Measurements from ENCODE around the gene SPACA7. TPM values are rescaled to one million over a fixed set of nuclear protein-coding genes. Genes with fewer than 3 reads are reported as not detected.

The SPACA7 gene
- total RNA-seq, 1 experiment from 2014 or later = not detected

- TF ChIP-seq CTCF (IDR thresholded peaks at IDR 0.05 in 2 of 3, conservative IDR thresholded peaks at IDR 0.05 in 1 of 3; ENCODE audit: borderline replicate concordance in 1 of 3, insufficient read depth in 1 of 3, low read depth in 2 of 3, low read length in 2 of 3) (no peak), EZH2 (IDR thresholded peaks at IDR 0.05) (no peak)
These were observed 32.6 kb upstream of the SPACA7 start (continued) for GRCh38 chr13:112343591-112343990.

- no peaks in the 10 kb centered on the region for H3K9me2 ChIP-seq (ENCODE audit: insufficient read depth)
- no peaks in the 10 kb centered on the region for H3K79me2 ChIP-seq (ENCODE audit: insufficient read depth, low read length)
- DNase-seq (ENCODE audit: low read depth, low spot score) (no peak), ATAC-seq (peak; percentile 32; the same call in 1 of the 2 replicates)
- H3K4me2 ChIP-seq (ENCODE audit: low read length) = peak overlapping the region; percentile 26; the same call in 1 of the 2 replicates
- H3K4me3 ChIP-seq (replicated peaks in 1 of 2; ENCODE audit: low read depth in 1 of 2, low read length in 2 of 2) = no peak overlapping the region
- no peak overlapping the region for H3K27ac ChIP-seq (ENCODE audit: low read depth, low read length)
- TF ChIP-seq SIN3A (IDR thresholded peaks at IDR 0.05; ENCODE audit: low read depth) = no peak
- TF ChIP-seq SP1 (IDR thresholded peaks at IDR 0.05; ENCODE audit: low read depth) = no peak
- TF ChIP-seq JUND (IDR thresholded peaks at IDR 0.05) = no peak
- TF ChIP-seq, protein P1, sequence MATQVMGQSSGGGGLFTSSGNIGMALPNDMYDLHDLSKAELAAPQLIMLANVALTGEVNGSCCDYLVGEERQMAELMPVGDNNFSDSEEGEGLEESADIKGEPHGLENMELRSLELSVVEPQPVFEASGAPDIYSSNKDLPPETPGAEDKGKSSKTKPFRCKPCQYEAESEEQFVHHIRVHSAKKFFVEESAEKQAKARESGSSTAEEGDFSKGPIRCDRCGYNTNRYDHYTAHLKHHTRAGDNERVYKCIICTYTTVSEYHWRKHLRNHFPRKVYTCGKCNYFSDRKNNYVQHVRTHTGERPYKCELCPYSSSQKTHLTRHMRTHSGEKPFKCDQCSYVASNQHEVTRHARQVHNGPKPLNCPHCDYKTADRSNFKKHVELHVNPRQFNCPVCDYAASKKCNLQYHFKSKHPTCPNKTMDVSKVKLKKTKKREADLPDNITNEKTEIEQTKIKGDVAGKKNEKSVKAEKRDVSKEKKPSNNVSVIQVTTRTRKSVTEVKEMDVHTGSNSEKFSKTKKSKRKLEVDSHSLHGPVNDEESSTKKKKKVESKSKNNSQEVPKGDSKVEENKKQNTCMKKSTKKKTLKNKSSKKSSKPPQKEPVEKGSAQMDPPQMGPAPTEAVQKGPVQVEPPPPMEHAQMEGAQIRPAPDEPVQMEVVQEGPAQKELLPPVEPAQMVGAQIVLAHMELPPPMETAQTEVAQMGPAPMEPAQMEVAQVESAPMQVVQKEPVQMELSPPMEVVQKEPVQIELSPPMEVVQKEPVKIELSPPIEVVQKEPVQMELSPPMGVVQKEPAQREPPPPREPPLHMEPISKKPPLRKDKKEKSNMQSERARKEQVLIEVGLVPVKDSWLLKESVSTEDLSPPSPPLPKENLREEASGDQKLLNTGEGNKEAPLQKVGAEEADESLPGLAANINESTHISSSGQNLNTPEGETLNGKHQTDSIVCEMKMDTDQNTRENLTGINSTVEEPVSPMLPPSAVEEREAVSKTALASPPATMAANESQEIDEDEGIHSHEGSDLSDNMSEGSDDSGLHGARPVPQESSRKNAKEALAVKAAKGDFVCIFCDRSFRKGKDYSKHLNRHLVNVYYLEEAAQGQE (IDR thresholded peaks at IDR 0.05; ENCODE audit: low read depth) = no peak
- no peak for TF ChIP-seq ATF3 (IDR thresholded peaks at IDR 0.05)
- TF ChIP-seq EGR1 (IDR thresholded peaks at IDR 0.05; ENCODE audit: low read depth) = no peak
- BruUV-seq (replicated peaks) = no TSS peak
- RAD21 ChIA-PET (ENCODE audit: low non-redundant PET in 1 of 2, low total read pairs in 2 of 2, uncharacterized antibody in 2 of 2, unreplicated experiment in 2 of 2) = no interaction called here
- no peaks in the 10 kb centered on the region for H3K9me3 ChIP-seq (ENCODE audit: control insufficient read depth in 1 of 2, insufficient read depth in 1 of 2, low read depth in 1 of 2, low read length in 2 of 2)
- POLR2A ChIA-PET = no interaction called here
- no peaks in the 10 kb centered on the region for H4K20me1 ChIP-seq (ENCODE audit: insufficient read depth)
- intact Hi-C loops (cut with micrococcal nuclease) = no loop called here
- H3K4me1 ChIP-seq (ENCODE audit: control insufficient read depth in 1 of 2, insufficient read depth in 2 of 2, low read length in 2 of 2) = peaks cover 0 to 6% of the 10 kb centered on the region in 2 experiments; a peak in 3 of 4 replicates
- H3K36me3 ChIP-seq (ENCODE audit: control insufficient read depth in 1 of 2, insufficient read depth in 2 of 2, low read length in 2 of 2) = no peaks in the 10 kb centered on the region
- H3K27me3 ChIP-seq (ENCODE audit: insufficient read depth, low read length) = peaks cover 52% of the 10 kb centered on the region
- peak overlapping the region; percentile 40 for H2AFZ ChIP-seq (ENCODE audit: low read depth, low read length, poor library complexity, severe bottlenecking)
- no peak overlapping the region for H3K9ac ChIP-seq (ENCODE audit: low read length)
- CTCF ChIA-PET = interaction anchor here (1.2 kb wide), 1 partner anchor 12 kb away, joined by 3 read pairs; no protein-coding TSS in a partner anchor
These were observed 30.4 kb upstream of the SPACA7 start for GRCh38 chr13:112345826-112346172.

Measured in HCT116 (cell line).